CD4-positive, alpha-beta T cell (primary cell): ENCODE measurements around the gene PCP4. TPM values are rescaled to one million over a fixed set of nuclear protein-coding genes. Genes with fewer than 3 reads are reported as not detected.

Source experiments
- ATAC-seq: fragments of 200-7000 bp; cut with Tn5 transposase; one replicate; pipeline ENCODE4 v1.10.0; 2022; ENCODE audit warnings: mild to moderate bottlenecking; ENCODE audit not compliant: poor library complexity
- CTCF ChIA-PET: fragments of 350-600 bp; sonication (Branson Sonifier 250); formaldehyde crosslinking; loops from one replicate; lab custom pipeline; 2021; ENCODE audit warnings: antibody characterized with exemption, inconsistent platforms; lab: Charles Lee
- POLR2A ChIA-PET: fragments of 350-600 bp; sonication (Branson Sonifier 250); formaldehyde crosslinking; loops from one replicate; lab custom pipeline; 2021; ENCODE audit warnings: antibody characterized with exemption, inconsistent platforms; lab: Charles Lee
- DNase-seq, 14 experiments: peaks; one replicate each; pipeline ENCODE4 v3.0.0-alpha.2; 2013 to 2020; ENCODE audit warnings: mixed read lengths in 2 of 14
- H3K27ac ChIP-seq, 2 donors: one replicate each; pipeline versions ENCODE4 v1.5.1 to v1.7.0; 2013; ENCODE audit warnings: low read length in 2 of 2, low read depth in 1 of 2, mild to moderate bottlenecking in 1 of 2
- H3K27me3 ChIP-seq, 2 experiments: 1 replicate in 1 of 2; 2 replicates in 1 of 2; pipeline versions ENCODE4 v1.6.1 to v1.7.0; 2013; ENCODE audit warnings: low read length in 2 of 2, control low read depth in 1 of 2, mild to moderate bottlenecking in 1 of 2, moderate library complexity in 1 of 2; ENCODE audit not compliant: insufficient read depth in 2 of 2, control insufficient read depth in 1 of 2
- H3K36me3 ChIP-seq: one replicate; pipeline ENCODE4 v1.6.1; 2013; ENCODE audit warnings: low read length, control low read depth; ENCODE audit not compliant: insufficient read depth
- H3K4me1 ChIP-seq: one replicate; pipeline ENCODE4 v1.6.1; 2013; ENCODE audit warnings: low read length, control low read depth; ENCODE audit not compliant: insufficient read depth
- H3K4me3 ChIP-seq: one replicate; pipeline ENCODE4 v1.5.1; 2013; ENCODE audit warnings: mild to moderate bottlenecking, low read length, moderate library complexity
- H3K9me3 ChIP-seq, 2 experiments: 1 replicate in 1 of 2; 2 replicates in 1 of 2; pipeline versions ENCODE4 v1.6.1 to v1.7.0; 2013; ENCODE audit warnings: low read length in 2 of 2, mild to moderate bottlenecking in 2 of 2, control low read depth in 1 of 2, moderate library complexity in 1 of 2; ENCODE audit not compliant: control insufficient read depth in 1 of 2, insufficient read depth in 1 of 2
- H3K27ac Mint-ChIP-seq: one replicate; pipeline ENCODE4 v1.8.0; 2020; ENCODE audit warnings: mixed read lengths
- H3K27me3 Mint-ChIP-seq: one replicate; pipeline ENCODE4 v1.8.0; 2021; ENCODE audit warnings: mixed read lengths
- H3K36me3 Mint-ChIP-seq: one replicate; pipeline ENCODE4 v1.8.0; 2021; ENCODE audit warnings: low read depth, mixed read lengths
- H3K4me1 Mint-ChIP-seq: one replicate; pipeline ENCODE4 v1.8.0; 2021; ENCODE audit warnings: low read depth, mixed read lengths
- H3K4me3 Mint-ChIP-seq: one replicate; pipeline ENCODE4 v1.8.0; 2020; ENCODE audit warnings: mild to moderate bottlenecking, mixed read lengths
- H3K9me3 Mint-ChIP-seq: one replicate; pipeline ENCODE4 v1.8.0; 2020; ENCODE audit warnings: mixed read lengths
- CTCF ChIP-seq: fragments of 200-600 bp; IDR thresholded peaks from one replicate; pipeline ENCODE4 v1.8.0; 2022; ENCODE audit warnings: antibody characterized with exemption, mild to moderate bottlenecking
- intact Hi-C, 2 experiments: fragments of 100-400 bp; cut with DNase I in 1 of 2; cut with micrococcal nuclease in 1 of 2; formaldehyde crosslinking; loops; one replicate each; pipeline versions ENCODE4 v1.15.1 to v1.9.0; 2023 to 2025; cut with DNase I, micrococcal nuclease
- total RNA-seq, 174 experiments: library from RNA in 2 of 174; stranded (reverse) in 2 of 174; gene quantifications; one replicate each; pipeline ENCODE4 v1.2.3 and lab custom pipeline; 2021 to 2026

The PCP4 gene
- total RNA-seq, 2 experiments from 2014 or later = not detected

GRCh38 chr21:39972976-39973770, 105.9 kb downstream of the PCP4 start:
- Mint-ChIP-seq H3K27me3 (peaks cover 5% of the 10 kb centered on the region), H3K9me3 (peaks cover 2% of the 10 kb centered on the region), H3K4me3 (no peak overlapping the region), H3K36me3 (no peaks in the 10 kb centered on the region), H3K27ac (no peak overlapping the region), H3K4me1 (no peaks in the 10 kb centered on the region)
- peaks cover 4 to 19% of the 10 kb centered on the region in 2 experiments for H3K9me3 ChIP-seq
- H3K27me3 ChIP-seq = peaks cover 0 to 3% of the 10 kb centered on the region in 2 experiments
- ChIA-PET POLR2A (no interaction called here), CTCF (no interaction called here)
- no peak for TF ChIP-seq CTCF
- no peaks in the 10 kb centered on the region for H3K4me1 ChIP-seq
- ATAC-seq (no peak), DNase-seq (no peak)
- no peak overlapping the region for H3K4me3 ChIP-seq
- no peaks in the 10 kb centered on the region for H3K36me3 ChIP-seq
- intact Hi-C loops = no loop called here
- H3K27ac ChIP-seq = no peak overlapping the region

GRCh38 chr21:39976800-39977199, 109.6 kb downstream of the PCP4 start:
- no peak for TF ChIP-seq CTCF
- ATAC-seq (no peak), DNase-seq (no peak)
- Mint-ChIP-seq H3K27ac (no peak overlapping the region), H3K36me3 (no peaks in the 10 kb centered on the region), H3K9me3 (no peaks in the 10 kb centered on the region), H3K27me3 (peaks cover 5% of the 10 kb centered on the region), H3K4me1 (no peaks in the 10 kb centered on the region), H3K4me3 (no peak overlapping the region)
- Histone ChIP-seq H3K4me1 (no peaks in the 10 kb centered on the region), H3K27ac (no peak overlapping the region), H3K9me3 (peaks cover 4 to 16% of the 10 kb centered on the region in 2 experiments), H3K36me3 (no peaks in the 10 kb centered on the region), H3K27me3 (peaks cover 0 to 3% of the 10 kb centered on the region in 2 experiments), H3K4me3 (no peak overlapping the region)
- ChIA-PET CTCF (interaction anchor here (1.0 kb wide), 1 partner anchor 55 kb away, joined by 3 read pairs; no protein-coding TSS in a partner anchor), POLR2A (no interaction called here)
- intact Hi-C loops = no loop called here

Other genes with a start within 250 kb of the PCP4 start
- not detected for gene IGSF5, start 122.3 kb upstream of the PCP4 start, total RNA-seq